ENCODE data around the gene PUDP.

The PUDP gene

DNA sequence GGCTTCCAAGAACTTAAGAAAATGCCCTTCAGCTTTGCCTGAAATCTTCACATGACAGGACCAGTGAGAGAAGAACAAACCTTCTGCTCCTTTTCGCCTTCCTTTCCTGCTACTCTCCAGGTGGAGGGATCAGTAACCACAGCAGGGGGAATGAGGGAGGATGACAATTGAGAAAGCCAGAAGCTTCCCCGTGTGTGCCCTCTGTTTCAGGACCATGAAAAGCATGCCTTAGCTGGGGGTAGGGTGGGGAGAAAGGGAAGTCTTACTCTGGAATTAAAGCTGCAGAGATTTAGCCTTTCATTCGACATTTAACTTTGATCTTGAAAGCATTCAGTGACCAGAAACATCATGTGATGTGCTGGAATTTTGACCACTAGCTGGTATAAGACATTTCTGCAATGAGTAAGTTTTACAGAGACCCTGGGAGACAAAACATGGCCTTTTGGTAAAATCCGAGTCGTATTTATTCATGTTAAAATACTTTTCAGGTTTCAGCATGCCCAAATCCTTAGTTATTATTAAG, 10.6 kb upstream of the PUDP start:
- TF ChIP-seq CTCF (IDR thresholded peaks at IDR 0.05; ENCODE audit: low read depth, low read length), result no peak

DNA sequence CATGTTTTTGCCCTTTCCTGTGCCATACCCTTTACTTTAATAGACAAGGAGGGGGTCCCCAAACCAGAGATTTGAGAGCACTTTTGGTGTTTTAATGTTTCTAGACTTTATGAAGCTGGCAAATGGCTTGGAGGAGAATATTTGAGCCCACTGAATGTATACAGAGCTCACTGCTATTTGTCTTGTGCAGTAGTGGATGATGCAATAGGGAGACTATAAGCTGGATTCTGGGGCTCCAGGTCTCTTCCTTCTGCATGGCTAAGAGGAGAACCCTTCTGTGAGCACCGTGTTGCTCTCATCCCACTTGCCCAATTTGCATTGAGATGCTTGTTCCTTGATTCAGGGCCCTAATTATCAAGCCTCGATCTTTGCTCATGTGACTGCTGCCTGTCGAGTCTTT, 8.9 kb upstream of the PUDP start:
- TF ChIP-seq CTCF (IDR thresholded peaks at IDR 0.05; ENCODE audit: low read depth, low read length), result no peak
- no peak overlapping the region for H3K4me3 ChIP-seq (ENCODE audit: low read depth, low read length)

More for the DNA sequence above, 10.6 kb upstream of the PUDP start:
- no peak overlapping the region for H3K4me3 ChIP-seq (ENCODE audit: low read depth, low read length)

GRCh38 chrX:7155163-7155562, 7.2 kb upstream of the PUDP start:
- no peak for TF ChIP-seq CTCF (IDR thresholded peaks at IDR 0.05; ENCODE audit: low read depth, low read length)

GRCh38 chrX:7154041-7154597, 6.2 kb upstream of the PUDP start:
- no peak for TF ChIP-seq CTCF (IDR thresholded peaks at IDR 0.05; ENCODE audit: low read depth, low read length)

More at GRCh38 chrX:7155163-7155562, 7.2 kb upstream of the PUDP start:
- no peak overlapping the region for H3K4me3 ChIP-seq (ENCODE audit: low read depth, low read length)

DNA sequence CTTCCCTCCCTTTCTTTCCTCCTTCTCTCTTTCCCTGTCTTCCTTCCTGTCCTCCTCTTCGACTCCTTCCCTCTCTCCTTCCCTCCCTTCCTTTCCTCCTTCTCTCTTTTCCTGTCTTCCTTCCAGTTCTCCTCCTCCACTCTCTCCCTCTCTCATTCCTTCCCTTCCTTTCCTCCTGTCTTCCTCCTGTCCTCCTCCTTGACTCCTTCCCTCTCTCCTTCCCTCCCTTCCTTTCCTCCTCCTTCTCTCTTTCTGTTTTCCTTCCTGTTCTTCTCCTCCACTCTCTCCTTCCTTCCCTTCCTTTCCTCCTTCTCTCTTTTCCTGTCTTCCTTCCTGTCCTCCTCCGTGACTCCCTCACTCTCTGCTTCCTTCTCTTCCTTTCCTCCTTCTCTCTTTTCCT, 5.3 kb upstream of the PUDP start:
- TF ChIP-seq CTCF (IDR thresholded peaks at IDR 0.05; ENCODE audit: low read depth, low read length), result no peak
- no peak overlapping the region for H3K4me3 ChIP-seq (ENCODE audit: low read depth, low read length)

More at GRCh38 chrX:7154041-7154597, 6.2 kb upstream of the PUDP start:
- no peak overlapping the region for H3K4me3 ChIP-seq (ENCODE audit: low read depth, low read length)

DNA sequence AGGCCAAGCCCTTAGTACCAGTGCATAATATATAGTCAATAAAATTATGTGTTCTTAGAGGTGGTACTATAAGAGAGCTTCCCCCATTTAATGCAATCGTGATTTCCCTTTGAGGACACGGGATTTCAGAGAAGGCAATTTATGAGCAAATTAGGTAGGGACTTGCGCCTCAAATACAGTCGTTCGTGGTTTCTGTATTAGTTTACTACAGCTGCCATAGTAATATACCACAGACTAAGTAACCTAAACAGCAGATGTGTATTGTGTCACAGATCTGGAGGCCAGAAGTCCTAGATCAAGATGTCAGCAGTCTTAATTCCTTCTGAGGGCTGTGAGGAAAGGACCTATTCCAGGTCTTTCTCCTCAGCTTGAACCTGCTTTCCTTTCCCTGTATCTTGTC, 1.5 kb upstream of the PUDP start:
- no peak for TF ChIP-seq CTCF (IDR thresholded peaks at IDR 0.05; ENCODE audit: low read depth, low read length)
- H3K4me3 ChIP-seq (ENCODE audit: low read depth, low read length), result no peak overlapping the region

DNA sequence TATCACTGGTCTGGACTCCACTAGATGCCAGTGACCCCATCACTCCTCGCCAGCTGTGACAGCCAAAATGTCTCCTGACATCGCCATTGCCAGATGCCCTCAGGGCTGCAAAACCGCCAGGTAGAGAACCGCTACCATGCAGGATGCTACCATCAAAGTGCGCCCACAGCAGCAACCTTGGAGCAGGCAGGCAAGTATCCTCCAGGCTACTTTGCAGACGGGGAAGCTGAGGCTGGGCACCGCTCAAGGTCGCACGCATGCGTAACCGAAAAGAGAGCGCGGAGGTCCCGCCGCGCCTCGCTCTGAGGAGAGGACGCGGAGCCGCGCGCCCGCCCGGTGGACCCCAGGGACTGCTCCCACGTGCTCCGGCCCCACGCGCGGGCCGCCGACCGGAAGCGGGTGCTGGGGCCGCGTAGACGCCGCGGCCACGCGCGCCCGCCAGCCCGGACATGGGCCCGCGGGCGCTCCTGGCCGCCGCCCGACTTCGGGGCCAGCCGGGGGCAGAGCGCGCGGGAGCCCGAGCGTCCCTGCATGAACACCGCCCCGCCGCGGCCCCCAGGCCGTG, 458 bp downstream of the PUDP start, which contains the start of gene STS:
Gene STS, plus strand, starts transcription at position 300 of the 565 bp plus-strand sequence. CDS start 105,488 bp downstream, outside the sequence.
- no peak for TF ChIP-seq CTCF (IDR thresholded peaks at IDR 0.05; ENCODE audit: low read depth, low read length)
- H3K4me3 ChIP-seq (ENCODE audit: low read depth, low read length), result peak within 1 kb of the TSS; percentile 97

All from WI38 (cell line).